GM19043 (cell line): ENCODE data around the gene LRP2BP.
A peak's percentile ranks its signal among the peaks of the same experiment; 100 is the strongest.

Experiments used
- ATAC-seq: cut with Tn5 transposase; IDR thresholded peaks from one replicate; pipeline ENCODE4 v1.9.1; 2021; ENCODE audit warnings: low read depth; ENCODE audit not compliant: unreplicated experiment

LRP2BP gene

GRCh38 chr4:185395238-185395955, at the start of gene LRP2BP:
TSS of gene LRP2BP (minus strand) at chr4:185395924. CDS start at chr4:185378186, 17,738 bp downstream.
- ATAC-seq = no peak

DNA sequence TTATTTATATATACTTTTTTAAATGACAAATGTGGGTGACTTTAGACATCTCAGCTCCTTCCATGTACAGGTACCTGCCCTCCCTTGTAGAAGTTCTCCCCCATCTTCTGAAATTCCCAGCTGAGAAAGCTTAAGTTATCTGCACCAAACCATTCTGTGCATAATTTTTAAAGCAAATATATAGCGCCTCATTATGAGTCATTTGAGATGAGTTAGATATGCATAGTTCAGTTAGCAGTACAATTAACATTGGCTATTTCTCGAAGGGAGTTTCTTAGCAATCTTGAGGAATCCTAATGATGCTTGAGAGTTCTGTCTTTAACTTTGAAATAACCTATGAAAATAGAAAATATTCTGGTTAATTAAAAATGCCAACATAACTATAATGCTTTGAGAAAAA, 49.5 kb upstream of the LRP2BP start:
- ATAC-seq = no peak

GRCh38 chr4:185441479-185441878, 45.8 kb upstream of the LRP2BP start:
- ATAC-seq = no peak

DNA sequence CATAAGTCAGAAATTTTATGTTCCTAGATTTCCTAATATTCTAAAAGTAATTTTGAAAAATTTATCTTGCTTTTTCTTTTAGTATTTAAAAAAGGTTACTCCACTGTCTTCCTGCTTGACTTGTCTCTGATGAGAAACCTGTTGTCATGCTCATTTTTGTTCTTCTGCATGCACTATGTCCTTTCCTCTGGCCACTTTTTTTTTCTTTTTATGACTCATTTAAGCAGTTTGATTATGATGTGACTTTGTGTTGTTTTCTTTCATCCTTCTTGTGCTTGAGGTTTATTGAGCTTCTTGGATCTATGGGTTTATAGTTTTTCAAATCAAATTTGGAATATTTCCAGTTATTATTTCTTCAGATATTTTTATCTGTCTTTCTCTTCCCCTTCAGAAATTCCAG, 42.1 kb upstream of the LRP2BP start:
- ATAC-seq = no peak

DNA sequence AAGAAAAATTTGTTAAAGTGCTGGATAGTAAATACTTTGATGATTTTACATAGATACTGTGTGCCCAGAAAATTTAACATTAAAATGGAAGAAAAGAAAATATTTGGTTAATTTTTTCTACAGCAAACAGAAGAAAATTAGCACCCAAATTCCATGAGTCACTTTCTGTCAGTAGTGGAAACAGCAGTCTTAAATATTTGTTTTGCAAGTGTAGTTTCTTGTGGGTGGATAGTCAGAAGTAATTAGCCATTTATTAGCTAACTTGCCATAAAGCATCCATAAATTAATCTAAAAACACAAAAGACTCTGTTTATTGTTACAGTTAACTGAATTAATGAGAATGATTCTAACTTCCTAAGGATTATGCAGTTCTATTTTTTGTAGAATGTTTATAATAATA, 39.7 kb upstream of the LRP2BP start:
- ATAC-seq = no peak

GRCh38 chr4:185429660-185430059, 33.9 kb upstream of the LRP2BP start:
- ATAC-seq = no peak

DNA sequence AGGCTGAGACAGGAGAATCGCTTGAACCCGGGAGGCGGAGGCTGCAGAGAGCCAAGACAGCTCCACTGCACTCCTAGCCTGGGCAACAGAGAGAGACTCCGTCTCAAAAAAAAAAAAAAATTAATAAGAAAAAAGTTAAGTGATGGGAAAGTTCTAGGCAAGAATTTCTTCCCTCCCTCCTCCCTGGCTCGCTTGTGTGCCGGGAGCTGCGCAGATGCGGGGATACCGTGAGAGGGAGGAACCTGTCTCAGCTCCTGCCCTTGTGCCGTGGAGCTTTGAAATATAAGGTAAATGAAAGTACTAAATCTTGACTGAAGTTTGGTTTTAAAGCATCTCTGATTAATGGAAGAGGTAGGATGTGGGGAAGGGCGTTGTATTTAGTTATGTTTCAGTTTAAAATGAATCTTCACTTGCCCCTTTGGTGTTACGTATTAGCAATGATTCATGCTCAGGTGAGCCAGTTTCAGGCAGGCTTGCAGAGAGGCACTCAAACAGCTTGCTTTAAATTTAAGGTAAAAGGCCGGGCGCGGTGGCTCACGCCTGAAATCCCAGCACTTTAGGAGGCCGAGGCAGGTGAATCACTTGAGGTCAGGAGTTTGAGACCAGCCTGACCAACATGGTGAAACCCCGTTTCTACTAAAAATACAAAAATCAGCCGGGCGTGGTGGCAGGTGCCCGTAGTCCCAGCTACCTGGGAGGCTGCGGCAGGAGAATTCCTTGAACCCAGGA, 31.4 kb upstream of the LRP2BP start:
- ATAC-seq = no peak

GRCh38 chr4:185425647-185426352, 30.1 kb upstream of the LRP2BP start, which contains the start of gene UFSP2:
TSS of gene UFSP2 (minus strand) at chr4:185425964. CDS start at chr4:185425868, 96 bp downstream.
- peak; percentile 90 for ATAC-seq

- ATAC-seq = peak; percentile 0
These were observed 29.4 kb upstream of the LRP2BP start for GRCh38 chr4:185424905-185425646.

- no peak for ATAC-seq
These were observed 25.8 kb upstream of the LRP2BP start for GRCh38 chr4:185421366-185422124.

DNA sequence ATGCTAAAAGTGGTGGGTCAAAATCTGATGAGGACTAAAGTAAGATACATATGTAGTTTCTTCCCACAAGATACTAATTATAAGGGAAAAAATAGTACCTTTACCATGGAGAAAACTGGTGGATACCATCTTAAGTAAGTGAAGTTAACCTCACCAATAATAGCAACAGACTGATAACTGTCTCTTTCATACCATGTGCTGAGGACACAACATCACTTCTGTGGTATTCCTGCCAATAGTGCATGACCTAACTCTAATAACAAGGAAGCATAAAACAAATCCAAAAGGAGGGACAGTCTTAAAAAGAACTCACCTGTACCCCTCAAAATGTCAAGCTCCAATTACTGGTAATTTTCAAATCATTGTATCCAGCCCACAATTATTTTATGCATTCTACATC, 21.2 kb upstream of the LRP2BP start:
- no peak for ATAC-seq

- ATAC-seq = no peak
These were observed 16.7 kb upstream of the LRP2BP start for GRCh38 chr4:185412412-185412811.

DNA sequence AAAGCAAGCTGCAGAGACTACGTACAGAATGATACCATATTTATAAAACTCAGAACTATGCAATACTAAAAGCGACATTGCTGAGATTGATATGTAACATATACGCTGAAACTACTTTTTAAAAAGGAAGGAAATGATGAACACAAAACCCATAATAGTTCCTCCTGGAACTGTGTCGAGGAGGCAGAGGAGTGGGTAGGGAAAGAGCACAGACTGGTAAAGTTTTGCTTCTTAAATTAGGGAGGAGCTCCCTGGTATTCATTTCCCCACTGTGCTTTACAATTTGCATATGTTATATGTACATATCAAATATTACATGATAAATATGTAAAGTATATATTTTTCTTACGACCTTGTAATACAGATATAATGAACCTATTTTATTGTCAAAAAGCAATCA, 16.1 kb upstream of the LRP2BP start:
- ATAC-seq = no peak

GRCh38 chr4:185408432-185408831, 12.7 kb upstream of the LRP2BP start:
- no peak for ATAC-seq

DNA sequence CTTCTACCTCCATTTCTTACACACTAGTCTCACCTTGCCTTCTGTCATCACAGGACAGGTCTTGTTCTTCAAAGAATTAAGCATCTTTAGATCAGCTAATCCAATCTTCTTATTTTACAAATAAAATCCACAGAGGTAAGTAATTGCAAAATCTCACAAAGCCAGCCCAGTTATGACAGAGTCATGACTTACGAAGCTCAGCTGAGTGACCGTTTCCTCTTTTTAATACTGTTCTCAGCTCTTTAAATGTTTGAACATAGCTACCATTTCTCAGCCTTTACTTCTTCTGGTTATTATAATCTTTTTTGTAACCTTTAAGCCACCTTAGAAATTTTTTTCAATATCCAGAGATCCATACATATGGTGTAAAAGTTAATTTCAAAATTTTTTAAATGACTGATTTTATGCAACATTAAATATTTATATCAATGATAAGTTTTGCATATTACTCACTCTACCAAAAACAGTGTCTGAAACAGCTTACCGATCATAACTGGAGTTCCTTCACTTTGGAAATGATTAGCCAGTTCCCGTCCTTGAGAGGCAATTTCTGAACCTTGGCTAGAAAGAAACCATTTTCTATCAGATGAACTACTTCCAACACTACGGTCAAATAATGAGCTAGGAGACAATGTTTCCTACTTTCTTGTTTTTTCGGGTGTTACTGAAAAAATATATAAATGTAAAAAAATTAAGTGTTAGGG, 9.7 kb upstream of the LRP2BP start:
- ATAC-seq = peak; percentile 63

DNA sequence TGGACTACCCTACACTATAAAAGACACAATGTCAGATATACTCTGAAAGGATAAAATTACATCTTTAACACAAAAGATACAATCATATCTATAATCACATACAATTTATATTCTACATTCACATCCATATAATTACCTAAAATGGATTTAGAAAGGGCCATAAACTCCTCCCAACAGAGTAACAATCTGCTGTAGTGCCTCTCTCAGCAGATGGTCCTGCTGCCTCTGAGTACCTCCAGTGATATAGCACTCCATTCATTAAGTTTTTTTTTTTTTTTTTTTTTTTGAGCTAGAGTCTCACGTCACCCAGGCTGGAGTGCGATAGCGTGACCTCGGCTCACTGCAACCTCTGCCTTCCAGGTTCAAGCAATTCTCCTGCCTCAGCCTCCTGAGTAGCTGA, 8.3 kb upstream of the LRP2BP start:
- no peak for ATAC-seq

DNA sequence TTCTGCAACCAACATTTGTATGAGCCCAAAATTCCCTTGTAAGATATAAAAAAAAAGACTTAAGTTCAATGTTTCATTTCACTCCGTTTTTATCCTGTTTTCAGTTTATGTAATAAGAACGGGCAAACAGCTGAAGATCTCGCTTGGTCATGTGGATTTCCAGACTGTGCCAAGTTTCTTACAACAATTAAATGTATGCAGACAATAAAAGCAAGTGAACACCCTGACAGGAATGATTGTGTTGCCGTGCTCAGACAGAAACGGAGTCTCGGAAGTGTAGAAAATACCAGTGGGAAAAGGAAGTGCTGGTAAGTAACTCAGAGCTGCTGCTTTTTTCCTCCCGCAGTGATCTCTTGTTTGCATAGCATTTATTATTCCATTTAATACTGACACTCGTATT, 3.7 kb upstream of the LRP2BP start:
- ATAC-seq = no peak

GRCh38 chr4:185398618-185399017, 2.9 kb upstream of the LRP2BP start:
- no peak for ATAC-seq

DNA sequence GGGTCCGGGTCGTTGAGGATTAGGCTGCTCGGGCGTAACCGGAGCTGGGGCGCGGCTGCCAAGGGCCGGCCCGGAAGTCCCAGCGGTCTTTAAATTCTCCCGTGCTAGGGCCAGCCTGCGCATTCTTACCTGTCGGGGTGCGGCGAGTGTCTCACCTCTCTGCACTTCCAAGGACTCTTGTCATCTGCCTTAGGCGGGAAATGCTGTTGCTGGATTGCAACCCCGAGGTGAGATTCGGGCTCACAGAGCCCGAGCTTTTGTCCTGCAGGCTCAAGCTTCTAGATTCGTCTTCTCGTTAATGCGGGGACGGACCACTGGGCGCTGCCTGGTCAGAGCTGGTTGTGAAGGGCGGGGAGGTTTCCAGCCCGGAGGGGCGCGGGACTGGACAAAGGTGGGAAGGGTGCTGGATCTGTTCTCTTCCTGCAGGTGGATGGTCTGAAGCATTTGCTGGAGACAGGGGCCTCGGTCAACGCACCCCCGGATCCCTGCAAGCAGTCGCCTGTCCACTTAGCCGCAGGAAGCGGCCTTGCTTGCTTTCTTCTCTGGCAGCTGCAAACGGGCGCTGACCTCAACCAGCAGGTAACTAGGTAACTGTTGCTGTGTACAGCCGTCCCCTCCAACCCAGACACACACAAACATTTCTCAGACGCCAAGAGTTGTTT, 1.1 kb upstream of the LRP2BP start, which contains the start of gene ANKRD37:
Gene ANKRD37, plus strand, starts transcription at position 118 of the 662 bp plus-strand sequence. Its CDS starts 83 bp downstream, at position 201.
- ATAC-seq = no peak
